Activated naive CD8-positive, alpha-beta T cell treated with anti-CD3 and anti-CD28 coated beads, Interleukin-2, amount 50 U/mL, for 16 hours (primary cell): ENCODE results near the gene COL4A1.

ENCODE experiments used
- DNase-seq: peaks from one replicate; pipeline ENCODE4 v3.0.0-alpha.2; 2020; ENCODE audit warnings: low read depth, low spot score

The COL4A1 gene

DNA sequence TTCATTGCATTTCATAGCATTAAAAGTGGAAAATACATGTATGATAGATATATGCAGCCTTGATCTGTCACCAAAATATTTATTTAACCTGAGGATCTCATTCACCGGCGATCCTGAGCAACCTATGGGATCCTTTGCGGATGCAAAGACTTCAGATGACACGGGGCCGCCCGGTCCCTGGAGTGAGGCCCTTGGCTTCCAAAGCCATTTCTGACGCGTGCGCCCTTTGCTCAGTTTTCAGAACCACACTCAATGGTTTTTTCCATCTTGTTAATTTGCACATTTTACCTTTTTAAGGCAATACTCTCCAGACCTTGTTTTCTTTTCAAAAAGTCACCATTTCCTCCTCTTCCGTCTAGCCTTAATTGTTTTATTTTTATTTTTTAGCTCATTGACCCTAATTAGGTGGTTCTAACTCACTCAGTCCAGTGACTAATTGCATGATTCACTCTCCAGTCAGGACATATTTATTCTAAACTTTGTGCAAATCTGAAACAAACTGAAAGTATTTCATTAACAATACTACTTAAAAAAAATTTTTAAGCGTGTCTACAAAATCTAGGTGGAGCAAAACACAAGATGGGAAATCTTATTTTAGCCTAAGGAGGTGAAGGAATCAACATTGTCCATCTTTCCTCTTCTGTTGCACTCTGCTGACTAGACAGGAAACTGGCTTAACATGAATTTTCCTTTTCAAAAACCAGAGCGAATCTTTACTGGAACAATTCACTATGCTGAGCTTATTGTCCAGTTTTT is 47.9 kb downstream of the COL4A1 start:
- no peak for DNase-seq

DNA sequence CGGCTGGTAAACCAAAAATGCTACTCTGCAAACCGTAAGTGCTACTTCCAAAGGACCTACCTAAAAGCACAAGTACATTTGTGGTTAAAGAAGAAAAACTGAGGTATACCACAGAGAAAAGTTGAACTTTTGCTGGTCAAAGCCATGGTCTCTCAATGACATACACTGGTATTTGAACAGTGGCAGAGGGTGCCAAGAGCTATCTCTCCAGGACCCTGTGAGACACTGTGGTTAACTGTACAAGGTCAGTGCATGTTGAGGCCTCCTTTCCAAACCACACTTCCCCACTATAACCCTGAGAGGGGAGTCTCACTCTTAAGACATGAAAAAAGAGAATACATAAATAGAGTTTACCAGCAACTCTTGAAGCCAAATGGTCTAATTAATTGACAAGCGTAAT is 49.5 kb downstream of the COL4A1 start:
- no peak for DNase-seq

DNA sequence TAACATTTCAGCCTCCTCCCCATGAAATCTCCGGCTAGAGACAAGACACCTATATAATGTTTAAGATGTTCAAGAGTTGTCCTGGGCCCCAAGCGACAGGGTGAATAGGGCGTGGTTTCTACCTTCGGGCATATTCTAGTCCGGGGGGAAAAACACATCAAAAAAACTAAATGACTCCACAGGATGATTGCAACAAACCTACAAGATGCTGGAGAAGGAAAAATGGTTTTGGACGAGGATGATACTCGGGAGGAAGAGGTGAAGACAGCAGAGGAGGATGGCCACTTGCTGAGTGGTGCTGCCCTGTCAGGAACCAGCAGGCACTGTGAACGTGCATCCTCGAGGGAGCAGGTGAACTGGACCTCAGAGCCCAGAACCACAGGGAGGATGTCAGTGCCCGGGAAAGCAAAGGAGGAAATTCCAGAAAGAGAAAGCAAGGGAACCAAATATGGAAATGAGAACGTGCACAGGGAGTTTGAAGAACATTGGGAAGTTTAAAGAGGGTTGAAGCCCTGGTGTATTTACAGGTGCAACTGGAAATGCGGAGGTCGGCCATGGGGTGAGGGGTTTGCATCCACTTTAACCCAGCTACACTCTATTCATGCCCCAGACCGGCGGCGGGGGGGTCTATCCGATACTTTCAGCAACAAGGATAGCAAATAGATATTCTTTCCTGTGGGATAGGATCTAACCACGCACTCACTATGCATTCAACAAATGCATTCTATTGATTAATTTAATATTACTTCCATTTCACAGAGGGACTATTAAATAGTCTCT is 50.6 kb downstream of the COL4A1 start:
- no peak for DNase-seq

DNA sequence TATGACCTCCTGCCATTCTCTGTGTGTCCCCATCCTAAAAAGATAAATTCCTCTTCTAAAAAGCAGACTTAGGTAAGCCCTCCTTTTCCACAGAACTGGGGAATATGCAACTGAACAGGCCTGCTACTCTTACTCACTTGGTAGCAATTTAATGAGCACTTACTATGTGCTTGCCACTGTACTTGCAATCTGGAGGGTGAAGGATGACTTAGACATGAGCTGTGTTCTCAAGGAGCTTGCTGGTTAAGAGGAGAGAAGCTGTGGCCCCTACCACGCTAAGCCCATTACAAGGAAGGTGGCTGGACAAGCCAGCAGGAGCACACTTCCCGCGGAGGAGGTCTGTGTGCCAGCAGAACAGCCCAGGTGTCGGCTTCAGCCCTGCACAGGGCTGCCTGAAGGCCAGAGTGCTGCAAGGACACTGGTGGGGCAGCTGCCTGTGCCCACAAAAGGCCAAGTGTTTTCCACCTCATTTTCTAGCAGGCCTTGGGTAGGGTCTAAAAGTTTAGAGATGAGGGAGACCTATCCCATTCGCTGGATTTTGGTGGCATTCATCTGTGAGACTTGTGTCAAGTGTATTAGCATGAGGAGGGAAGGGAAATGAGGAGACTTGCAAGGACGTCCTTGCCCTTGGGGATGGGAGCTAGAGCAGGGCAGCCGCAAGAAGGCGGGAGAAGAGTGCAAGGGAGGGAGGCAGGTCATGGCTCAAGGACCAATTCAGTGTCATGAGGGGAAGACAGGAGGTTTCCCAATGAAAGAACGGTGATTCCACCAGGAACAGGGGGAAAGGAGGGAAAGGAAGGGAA is 52.0 kb downstream of the COL4A1 start:
- no peak for DNase-seq

DNA sequence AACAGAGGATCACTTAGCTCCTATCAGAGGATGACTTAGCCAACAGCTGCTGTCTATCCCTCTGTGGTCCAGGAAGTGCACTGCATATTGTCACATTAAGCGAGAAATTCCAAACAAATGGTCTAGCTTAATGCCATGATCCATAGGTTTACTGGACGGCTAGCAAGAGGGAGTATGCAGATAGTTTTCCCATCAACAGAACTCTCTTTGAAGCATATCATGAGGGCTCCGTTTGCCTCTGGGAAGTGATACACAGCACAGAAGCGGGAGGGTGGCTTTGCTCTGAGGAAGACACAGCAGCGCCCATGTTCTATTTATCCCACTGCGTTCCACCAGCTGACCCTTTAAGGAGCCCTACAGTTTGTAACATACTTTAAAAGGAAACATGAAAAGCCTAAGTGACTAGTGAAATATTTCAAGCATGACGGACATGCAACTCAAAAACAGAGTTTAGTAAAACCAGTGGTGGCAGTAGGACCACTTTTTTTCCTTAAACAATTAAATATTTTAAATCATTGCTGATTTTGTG is 52.7 kb downstream of the COL4A1 start:
- DNase-seq = no peak

DNA sequence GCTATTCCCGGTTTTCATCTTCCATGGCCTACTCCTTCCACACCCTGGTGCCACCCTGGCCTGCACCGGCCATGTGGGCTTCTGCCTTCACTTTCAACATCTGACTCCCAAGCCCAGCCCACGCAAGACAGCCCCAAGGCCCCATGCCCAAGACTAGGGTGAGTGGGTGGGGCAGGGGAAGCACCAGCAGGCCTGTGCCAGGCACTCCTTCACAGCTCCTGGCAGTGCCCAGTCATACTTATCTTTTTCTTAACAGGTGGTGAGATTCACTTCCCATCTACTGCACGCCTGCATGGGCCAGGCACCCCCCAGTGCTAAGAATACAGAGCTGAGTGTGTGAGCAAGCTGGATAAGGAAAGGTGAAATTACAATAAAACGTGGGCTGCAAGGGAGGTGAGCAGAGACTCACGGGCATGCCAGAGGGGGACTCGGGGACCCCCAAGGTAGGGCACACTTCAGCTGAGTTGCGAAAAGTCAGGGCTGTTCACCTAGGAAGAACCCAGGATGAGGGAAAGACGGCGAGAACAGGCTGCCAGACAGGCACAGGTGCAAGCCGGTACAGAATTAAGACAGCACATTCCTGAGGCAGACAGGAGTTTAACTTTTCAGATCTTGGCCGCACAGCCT is 55.7 kb downstream of the COL4A1 start:
- DNase-seq = no peak

DNA sequence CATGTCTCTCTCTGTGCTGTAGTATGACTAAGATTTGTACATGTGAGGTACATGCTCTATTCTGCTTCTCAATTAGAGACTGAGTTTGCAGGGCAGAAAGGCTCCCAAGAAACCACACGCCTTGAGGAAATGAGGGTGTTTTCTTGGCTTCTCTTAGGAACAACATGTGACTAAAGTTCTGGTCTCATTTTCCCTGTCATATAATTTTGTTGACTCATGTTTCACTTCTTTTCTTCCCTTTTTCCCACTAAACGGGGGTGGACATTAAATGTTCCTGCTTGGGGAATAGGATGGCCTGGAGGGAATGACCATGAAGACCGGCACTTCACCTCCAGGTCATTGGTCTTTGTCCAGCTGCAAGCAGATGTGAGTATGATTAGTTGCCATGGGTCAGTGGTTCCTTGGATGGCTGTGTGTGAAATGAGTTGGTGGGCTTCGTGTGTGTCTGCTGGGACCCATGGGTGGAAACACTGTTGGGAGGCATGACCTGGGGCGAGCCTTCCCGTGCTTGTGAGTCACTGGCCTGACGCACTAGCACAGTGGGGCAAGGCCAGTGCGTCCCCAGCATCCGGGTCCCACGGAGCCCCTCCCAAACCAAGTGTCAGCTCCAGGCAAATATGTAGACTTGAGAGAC is 56.6 kb downstream of the COL4A1 start:
- DNase-seq = no peak

DNA sequence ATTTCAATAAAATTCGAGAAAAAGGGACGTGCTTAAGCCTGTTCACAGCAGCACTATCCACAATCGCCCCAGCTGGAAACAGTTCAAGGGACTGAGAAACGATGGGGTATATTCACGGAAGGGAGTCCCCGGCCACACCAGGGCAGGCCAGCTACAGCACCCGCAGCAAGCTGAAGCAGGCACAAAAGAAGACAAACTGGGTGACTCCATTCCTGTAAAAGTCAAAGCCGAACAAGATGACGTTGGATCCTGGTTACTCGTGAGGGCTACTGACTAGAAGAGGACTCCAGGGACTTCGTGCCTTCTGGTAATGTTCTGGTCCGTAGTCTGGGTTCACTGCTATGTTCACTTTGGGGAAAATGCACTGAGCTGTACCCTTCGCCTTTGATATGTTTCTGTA is 57.6 kb downstream of the COL4A1 start:
- DNase-seq = no peak

DNA sequence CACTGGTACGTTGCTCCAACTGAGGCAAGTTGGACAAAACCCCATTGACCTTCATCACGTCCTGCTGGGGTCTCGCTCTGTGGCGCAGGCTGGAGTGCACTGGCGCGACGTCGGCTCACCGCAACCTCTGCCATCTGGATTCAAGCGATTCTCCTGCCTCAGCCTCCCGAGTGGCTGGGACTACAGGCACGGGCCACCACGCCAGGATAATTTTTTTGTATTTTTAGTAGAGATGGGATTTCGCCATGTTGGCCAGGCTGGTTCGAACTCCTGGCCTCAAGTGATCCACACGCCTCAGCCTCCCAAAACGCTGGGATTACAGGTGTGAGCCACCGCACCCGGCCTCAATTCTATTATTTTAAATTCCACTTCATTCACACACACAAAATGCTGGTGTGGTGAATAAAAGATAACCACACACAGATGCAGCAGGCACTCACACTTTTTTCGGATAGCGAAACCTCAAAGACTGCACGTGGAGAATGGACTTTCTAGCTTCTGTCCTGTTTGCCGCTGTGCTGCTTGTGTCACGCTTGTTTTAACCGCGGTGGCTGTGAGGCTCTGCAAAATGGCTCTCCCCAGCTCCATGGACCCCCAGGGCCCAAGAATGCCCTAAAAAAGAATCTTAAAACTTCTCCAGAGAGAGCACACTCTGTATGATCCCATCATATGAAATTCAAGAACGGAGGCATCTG is 58.4 kb downstream of the COL4A1 start:
- no peak for DNase-seq

DNA sequence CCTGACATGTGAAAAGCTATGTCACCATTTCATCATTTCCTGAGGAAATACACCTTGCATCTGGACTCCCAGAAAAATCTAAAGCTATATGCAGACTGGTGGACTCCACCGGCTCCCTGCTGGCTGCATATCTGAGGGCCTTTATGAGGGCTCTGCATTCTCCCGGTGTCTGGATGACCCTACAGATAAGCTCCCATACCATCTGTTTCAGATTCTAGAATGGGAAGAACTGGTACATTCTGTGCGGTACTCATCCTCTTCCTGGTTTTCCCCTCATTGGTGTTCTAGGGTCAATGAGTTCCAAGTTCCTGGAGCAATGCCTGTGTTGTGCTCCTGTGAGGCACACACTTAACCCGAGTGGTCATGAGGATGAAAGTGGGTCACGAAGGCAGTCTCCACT is 60.4 kb downstream of the COL4A1 start:
- no peak for DNase-seq

DNA sequence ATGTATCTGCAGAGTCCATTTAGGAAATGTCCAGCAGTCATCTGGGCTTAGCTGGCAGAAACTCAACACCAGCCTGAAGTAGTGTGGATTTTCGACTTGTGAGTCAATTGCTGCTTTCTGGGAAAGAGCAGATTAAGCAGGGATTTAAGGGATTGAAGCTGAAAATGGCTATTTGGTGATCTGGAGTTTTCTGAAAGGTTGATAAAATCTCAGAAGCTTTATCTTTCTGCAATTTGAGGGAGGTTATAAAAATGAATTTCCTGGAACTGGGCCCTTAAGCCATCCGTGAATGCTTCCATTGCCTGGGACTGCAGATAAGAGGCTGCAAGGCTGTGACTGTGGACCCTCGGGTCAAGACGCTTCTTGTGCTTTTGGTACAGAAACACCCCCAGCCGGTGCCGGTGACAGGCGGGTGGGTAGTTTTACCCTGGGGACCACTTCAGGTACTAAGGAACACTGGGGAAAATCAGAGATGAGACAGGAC is 61.5 kb downstream of the COL4A1 start:
- no peak for DNase-seq

DNA sequence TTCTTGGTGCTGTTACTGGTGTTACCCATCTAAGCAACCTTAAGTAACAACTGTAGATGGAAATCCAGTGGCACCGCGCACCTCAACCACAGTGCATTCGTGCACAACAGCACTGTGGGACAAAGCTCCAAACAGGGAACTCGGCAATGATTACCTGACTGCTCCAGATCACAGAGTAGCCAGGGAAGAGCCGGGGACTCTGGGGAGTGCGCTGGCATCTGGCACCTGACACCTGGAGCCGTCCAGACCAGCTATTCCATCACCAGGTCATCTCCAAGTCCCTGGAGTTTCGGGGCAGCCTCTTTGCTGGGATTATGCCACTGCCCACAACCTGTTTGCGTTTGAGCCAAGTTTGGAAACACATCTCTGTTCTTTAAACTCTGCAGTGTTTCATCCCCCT is 62.0 kb downstream of the COL4A1 start:
- DNase-seq = no peak

DNA sequence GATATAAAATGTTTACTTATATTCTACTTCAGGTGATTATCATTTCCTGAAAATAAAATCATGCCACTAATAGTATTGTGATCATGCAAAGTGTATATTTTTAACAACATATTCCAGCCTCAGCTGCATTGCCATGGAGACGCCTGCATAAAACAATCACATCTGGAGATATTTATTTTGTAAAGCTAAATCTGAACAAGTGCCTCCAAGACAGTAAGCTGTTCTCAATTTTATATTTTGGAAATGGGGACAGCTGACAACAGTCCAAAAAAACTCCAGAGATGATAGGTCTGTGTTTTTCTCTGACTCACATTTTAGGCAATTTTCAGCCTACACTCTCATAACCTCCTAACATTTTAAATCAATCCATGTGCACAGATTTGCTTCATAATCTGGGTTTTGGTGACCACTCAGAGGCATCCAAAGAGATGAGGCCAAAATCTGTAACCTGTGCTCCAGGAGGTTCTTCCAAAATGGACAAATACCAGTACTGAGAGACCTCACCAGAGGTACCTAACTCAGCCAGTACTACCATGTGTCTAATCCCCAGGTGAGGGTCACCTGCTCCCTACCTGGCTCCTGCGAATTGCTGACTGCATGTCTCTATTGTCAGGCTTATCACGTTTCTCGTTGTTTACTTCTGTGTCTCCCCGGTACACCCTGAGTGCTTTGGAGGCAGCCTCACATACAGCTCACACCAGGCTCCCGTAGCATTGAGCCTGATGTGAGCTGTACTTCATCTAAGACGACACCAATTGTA is 62.7 kb downstream of the COL4A1 start:
- DNase-seq = no peak

DNA sequence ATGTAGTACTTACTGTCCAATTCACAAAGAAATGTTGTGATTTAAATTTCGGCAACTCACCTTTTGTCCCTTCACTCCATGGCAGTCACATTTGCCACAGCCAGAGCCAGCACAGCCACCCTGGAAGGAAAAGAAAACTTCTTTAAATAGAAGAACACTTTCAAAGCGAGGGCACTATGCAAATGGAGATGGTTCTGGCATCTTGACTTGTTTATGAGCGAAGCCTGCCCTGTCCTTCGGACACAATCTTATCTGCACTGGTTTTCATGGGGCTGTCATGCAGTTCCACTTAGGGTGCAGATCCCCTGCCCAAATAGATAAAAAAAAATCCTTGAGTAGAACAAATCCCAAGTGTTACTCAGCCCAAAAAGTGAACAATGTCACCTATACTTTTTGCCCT is 64.3 kb downstream of the COL4A1 start:
- DNase-seq = no peak

DNA sequence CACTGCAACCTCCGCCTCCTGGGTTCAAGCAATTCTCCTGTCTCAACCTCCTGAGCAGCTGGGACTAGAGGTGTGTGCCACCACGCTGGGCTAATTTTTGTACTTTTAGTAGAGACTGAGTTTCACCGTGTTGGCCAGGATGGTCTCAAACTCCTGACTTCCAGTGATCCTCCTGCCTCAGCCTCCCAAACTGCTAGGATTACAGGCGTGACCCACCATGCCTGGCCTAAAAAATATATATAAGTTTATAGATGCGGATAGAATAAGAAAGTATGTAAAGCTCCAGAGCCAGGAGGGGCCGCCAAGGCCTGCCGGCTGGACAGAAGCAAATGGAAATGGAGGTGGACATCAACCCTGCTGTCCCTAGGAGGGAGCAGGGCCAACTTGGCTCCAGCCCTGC is 66.0 kb downstream of the COL4A1 start:
- no peak for DNase-seq

DNA sequence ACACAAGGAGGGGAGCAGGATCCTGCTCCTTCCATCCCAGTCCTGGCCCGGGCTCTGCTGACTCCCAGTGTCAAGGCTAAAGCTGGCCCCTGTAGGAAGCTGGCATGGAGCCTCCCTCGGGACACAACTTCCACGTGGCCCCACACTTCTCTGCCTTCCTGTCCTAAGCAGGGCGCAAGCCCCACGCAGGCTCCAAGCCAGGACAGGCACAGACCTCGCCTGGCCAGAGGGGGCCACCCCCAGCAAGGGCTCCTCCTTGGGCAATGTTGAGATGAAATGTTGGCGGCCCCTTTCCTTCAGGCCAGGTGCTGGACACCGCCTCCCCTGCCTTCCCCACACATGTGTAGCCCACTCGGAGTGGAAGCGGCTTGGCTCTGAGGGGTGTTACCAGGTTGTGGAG is 66.6 kb downstream of the COL4A1 start:
- DNase-seq = no peak

DNA sequence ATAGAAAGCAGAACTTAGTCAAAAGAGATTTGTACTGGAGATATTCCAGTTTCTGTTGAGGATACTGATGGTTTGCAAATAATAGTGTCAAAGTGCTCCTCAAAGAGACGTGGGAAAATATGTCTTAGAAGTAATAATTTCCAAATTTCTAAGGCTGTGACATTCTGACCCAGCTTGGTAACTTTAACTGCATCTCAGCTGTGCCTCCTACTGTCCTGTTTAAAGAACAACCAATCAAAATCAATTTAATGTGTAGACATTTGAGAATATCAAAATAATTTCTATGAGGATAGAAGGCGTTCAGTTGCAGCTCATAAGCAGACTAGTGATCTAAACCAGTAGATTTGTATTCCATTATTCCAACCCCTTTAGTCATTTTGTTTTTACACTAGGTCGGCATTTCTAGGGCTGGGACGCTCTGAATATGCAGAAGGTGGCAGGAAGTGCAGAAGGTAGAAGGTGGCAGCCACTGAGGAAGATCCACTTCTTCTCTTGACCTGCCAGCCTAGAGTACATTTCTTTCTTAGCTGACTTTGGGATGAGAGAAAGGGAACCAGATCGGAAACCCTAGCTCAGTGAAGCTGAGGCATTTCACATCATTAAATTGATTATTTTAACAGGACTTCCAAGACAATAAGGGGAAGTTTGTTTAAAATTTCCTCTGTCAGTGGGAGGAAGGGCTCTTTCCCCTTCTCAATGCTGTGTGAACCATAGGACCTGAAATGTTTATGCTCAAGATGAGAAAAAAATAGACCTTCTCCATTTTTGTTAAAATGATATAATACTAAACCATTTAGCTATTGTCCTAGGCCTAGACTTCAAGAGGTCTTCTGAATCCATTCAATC is 67.5 kb downstream of the COL4A1 start:
- DNase-seq = no peak

DNA sequence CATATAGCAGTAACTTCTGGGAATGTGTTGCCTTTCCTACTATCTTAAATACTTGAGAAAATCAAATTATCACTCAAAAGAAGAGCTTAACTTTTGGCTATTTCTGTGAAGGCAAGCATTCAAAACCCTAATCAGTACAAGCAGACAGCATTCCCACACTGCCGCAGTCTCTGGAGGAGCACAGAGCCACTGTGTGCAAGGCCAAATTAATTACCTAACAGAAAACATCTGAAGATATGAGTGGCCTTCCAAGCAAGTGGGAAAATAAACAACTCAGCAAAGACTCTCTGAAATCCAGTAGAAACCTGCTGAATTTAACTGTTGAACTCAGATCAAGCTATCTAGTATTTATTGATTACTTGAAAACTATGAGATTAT is 68.2 kb downstream of the COL4A1 start:
- no peak for DNase-seq
